Kidney capillary endothelial cell (primary cell): Measurements from ENCODE around the gene NFATC1.
"Not testable (repeated sequence)": the region's sequence is repeated elsewhere in the genome, so short reads cannot be mapped to it uniquely, and the experiment has no call there.

Experiments
- DNase-seq: peaks from one replicate; pipeline ENCODE4 v3.0.0-alpha.2; 2018; ENCODE audit warnings: low spot score

Gene NFATC1

DNA sequence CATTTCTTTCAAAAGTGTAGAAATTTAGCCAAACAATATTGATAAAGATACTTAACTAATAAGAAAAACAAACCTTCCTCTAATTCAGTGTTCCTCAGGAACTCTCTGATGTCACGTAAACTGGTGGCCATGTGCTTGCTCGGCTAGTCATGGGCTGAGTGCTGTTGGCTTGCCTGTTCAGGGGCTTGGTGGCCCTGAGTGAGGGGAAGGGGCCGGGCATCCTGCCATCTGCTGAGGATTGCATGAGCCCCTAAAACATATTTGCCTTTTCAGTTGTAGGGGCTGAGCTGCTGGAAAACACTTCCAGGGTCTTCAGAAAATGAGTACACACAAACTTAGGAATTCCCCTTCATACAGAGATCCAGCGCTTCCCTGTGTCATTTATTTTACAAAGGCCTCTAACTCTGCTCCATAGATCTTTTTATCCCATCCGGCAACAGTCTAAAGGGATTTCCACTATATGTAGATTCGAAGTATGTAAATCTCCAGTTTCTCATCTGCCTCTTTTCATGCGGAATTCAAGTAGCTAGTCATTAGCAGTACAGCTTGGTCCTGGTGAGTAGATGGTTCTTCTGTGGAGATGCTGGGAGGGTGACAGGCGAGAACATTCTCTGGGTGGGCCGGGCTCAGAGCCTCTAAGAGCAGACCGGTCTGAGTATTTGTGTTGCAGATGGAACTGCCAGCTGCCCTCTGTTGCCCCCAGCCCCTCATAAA lies 20.1 kb upstream of the NFATC1 start:
- DNase-seq = no peak

DNA sequence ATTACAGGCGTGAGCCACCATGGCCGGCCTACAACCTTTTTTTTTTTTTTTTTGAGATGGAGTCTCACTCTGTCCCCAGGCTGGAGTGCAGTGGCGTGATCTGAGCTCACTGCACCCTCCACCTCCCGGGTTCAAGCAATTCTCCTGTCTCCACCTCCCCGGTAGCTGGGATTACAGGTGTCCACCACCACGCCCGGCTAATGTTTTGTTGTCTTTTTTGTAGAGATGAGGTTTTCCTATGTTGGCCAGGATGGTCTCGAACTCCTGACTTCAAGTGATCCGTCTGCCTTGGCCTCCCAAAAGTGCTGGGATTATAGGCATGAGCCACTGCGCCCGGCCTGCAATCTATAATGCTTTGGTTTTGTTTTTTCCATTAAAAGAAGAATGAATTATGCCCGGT lies 19.1 kb upstream of the NFATC1 start:
- DNase-seq = not testable (repeated sequence)

DNA sequence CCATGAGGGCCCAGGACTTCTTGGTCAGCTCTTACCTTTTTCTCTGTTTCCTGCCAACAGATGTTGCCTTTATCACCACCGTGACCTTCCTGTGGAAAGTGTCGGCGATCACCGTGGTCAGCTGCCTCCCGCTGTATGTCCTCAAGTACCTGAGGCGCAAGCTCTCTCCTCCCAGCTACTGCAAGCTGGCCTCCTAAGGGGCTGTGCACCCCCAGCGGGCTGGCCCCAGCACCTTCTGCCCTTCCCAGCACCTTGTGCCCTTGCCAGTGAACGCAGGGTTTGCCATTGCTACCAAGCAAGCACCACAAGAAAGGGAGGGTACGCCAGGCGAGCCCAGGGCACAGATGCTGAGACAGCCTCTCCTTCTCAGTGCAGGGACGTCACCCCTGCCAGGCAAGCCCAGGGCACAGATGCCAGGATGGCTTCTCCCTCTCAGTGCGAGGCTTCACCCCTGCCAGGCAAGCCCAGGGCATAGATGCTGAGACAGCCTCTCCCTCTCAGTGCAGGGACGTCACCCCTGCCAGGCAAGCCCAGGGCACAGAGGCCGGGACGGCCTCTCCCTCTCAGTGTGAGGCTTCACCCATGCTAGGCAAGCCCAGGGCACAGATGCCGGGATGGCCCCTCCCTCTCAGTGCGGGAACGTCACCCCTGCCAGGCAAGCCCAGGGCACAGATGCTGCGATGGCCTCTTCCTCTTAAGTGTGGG lies 18.4 kb upstream of the NFATC1 start:
- no peak for DNase-seq

DNA sequence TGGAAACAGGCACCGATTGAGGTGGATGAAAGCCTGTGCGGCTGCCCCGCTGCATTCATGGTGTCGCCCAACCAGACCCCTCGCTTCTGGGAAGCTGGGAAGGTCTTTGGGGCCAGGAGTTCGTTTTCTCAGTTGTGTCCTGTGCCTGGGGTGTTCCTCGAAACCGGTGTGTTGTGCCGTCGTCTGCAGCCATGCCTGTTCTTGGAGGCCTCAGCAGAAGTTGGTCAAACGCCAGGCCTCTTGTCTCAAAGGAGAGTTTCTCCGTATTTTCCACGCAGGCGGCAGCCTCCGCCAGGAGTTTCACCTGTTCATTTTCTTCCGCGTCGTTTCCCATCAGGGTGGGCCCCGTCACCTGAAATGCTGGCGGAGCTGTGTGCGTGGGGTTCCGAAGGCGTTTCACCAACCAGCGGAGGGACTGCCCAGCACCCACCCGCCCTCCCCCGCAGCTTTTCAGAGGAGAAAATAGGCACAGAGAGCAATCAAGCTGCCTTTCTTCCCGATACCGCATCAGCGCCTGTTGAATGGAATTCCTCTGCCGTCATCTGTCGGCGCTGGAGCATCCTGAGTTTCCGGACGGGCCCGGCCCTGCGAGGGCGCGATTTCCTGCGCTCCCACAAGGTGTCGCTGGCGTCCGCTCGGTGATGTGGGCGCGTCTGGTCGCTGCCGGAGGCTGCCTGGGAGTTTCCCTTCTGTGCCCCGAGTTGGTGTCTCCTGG lies 17.0 kb upstream of the NFATC1 start:
- DNase-seq = peak; percentile 85

DNA sequence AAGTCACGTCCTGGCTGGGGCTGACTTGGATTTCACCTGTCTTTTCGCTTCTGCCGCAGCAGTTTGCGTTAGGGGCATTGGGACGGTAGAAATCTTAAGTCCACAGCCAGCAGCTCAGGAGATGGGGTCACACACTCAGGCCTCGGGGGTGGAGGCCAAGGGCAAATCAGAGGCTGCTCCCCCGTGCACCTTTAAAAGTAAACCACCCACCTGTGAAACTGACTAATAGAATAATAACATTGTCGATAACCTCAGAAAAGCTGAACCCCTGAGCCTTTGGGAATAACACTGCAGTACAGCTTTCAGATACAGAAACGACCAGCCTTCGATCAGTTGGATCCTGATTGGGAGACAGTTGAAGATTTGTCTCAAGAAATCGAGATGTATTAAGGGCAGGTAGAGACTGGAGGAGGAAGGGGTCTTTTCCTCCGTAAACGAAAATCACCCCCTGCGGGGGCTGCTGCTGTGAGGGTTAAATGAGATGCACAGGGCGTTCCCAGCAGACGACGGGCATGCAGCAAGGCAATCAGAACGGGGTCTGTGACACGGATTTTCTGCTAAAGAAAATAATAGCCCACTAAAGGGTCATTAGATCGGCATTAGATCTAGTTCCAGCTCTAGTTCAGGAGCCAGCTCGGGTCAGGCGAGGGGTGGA lies 16.4 kb upstream of the NFATC1 start:
- DNase-seq = no peak

DNA sequence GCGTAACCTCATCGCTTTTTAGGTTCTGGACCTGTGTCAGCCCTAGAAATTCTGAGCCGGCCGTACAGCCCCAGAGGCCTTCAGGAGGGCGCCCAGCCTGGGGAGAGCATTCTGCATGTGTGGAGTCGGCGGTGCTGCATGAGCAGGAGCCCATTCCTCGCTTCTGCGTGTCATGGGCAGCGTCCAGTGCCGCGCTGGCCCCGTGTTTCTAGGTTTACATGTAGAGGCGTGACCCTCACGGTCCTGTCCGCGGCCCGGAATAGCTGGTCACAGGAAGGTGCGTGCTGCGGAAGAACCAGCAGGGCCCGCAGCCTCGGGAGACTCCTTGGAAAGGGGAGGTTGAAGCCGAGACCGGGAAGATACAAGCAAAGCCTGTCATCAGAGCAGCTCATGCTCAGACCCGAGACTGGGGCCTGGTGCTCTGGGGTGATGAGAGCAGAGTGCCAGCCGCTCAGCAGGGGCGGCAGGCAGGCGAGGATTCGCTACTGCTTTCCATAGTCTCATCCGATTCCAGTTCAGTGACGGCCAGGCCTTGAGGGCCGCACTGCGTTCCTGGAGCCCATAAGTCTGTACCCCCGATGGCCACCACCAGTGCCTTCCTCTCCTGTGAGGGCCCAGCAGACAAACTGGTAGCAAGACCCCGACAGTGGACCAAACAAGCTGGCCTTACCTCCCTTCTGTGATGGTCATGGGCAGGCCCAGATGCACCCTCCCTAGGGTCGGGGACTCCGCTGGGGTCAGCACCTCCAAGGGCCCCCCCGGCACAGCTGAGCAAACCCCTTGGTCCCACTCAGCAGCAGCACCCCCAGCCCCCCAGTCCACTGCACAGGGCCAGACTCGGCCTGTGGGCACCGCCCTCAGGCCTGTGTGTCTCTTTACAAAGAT lies 15.6 kb upstream of the NFATC1 start:
- no peak for DNase-seq

DNA sequence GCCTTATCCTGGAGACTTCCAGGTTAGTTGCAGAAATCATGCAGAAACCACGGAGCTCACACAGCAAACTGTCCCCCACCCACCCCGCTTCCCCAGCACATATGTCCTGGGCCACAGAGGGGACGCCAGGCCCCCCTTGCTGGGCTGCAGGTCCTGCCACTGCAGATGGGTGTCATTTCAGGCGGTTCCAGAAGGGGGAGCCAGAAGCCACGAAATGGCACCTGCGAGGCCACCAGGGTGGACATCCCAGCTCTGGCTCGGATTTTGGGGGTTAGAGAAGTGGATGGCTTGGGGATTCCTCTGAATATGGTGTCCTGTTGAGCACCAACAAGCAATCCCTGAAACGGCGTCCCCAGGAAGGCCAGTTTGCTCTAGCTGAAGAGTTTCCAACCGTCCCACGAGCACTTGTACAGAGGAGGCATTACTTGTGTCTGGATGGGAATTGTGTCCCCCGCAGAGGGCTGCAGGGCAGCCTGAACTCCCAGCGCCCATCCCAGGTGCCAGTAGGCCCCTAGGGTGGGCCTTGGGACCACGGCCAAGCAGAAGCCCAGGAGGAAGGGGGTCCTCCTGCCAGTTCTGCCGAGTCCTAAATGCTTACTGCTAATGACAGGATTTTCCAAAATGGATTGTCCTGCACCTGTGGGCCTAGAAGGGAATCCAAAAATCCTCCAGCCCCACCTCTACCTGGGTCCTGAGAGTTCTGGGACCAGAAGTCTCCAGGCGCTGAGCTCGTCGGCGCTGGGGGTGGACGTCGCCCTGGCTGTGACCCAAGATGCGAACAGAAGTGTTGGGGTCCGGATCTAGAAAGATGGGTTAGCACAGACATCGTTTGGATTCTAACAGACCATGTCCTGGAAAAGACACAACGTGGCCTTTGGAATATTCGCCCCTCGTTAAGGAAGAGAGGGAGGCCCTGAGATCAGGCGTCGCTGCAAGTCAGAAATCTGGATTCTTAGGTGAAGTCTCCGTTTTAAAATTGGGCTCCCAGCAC lies 14.6 kb upstream of the NFATC1 start:
- DNase-seq = no peak

DNA sequence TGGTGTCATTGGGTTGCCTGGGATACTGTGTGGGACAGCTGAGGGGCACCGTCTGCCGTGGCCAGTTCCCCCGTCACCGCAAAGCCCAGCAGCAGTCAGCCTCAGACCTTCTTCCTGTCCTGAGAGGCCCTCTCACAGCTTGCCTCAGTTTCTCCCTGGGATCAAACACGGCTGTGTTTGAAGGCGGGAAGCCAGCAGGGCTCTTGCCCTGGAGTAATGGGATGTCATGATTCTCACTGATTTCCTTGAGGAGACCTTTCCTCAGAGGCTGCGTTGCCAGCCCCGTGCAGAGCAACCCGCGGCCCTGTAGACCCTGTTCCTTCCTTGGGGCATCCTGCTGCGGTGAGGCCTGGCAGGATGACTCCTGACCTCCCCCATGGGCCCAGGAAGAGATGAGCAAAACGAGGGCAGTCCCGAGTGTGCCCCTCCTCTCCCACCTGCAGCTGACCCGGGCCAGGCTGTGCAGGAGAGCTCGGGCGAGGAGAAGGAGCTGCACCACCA lies 13.9 kb upstream of the NFATC1 start:
- no peak for DNase-seq

DNA sequence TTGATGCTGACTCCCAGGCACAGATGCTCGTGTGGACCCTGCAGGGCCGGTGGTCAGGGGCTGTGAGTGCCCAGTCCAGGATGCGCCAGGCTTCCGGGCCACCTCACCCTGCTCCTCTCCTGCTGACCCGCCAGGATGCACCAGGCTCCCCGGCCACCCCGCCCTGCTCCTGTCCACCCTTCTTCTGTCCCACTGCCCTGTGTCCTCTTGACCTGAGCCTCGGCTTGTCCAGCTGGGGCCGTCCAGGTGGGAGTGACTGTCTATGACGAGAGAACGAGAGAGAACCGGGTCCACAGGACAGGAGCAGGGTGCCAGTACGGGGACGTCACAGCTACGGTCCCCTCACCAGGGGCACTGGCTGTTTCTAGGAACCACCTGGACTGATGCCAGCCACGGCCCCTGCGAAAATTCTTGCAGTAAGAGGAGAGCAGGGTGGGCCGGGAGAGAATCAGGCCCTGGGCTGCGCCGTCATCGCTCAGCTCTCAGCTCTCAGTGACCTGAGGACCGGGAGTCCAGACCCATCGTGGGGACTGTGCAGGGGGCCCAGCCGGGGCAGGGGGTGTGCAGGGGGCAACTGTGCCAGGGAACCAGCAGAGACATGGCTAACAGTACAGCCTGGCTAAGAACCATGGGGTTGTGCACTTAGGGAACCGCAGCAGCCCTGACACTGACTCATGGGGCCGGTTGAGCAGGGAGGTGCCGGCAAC lies 12.9 kb upstream of the NFATC1 start:
- DNase-seq = no peak

DNA sequence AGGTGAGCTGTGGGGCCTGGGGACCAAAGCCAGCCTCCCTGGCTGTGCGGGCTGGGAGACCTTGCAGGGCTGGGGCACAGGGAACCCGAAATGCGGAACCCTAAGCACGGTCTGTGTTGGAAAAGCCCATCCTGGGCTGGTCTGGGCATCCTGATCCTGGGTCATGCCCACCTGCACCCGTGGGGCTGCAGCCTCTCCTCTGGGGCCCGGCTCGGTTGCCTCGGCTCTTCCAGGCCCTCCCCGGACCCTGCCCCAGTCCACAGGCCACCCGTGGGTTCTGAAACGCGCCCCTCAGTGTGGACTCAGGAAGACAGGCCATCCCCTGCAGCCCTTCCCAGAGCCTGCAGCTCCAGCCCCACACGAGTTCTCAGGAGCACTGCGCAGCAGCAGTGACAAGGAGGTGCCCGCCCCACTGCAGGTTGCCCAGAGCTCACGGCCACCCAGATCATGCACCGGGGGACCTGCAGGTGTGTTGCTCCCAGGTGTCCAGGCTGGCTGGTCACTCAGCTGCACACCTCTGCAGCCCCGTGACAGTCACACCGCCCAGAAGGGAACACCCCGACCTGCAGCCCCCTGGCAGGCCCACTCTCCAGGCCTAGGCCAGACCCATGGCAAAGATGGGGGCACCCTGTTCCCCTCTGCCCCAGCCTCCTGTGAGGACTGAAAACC lies 12.2 kb upstream of the NFATC1 start:
- no peak for DNase-seq

DNA sequence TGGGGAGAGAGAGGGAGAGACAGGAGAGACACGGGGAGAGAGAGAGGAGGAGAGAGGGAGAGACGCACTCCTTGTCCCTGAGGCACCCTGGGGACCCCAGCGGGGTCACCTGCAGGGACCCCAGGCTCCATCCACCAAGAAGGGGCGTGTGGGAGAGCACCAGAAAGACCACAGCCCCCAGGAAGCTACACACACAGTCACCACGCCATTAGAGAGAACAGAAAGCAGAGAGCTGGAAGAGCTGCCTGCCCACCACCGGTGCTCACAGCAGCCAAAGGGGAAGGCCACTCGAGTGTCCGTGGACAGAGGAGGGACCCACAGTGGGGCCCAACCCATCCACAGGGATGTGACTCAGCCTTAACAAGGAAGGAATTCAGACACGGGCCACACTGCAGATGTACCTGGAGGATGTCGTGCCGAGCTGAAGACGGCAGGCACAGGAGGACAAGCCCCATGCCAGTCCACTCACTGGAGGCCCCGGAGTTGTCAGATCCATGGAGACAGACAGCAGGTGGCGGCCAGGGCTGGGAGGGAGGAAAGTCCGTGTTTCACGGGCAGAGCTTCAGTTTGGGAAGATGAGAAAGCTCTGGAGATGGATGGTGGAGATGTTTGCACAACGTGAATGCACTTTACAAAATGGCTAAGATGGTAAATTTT lies 11.5 kb upstream of the NFATC1 start:
- no peak for DNase-seq

DNA sequence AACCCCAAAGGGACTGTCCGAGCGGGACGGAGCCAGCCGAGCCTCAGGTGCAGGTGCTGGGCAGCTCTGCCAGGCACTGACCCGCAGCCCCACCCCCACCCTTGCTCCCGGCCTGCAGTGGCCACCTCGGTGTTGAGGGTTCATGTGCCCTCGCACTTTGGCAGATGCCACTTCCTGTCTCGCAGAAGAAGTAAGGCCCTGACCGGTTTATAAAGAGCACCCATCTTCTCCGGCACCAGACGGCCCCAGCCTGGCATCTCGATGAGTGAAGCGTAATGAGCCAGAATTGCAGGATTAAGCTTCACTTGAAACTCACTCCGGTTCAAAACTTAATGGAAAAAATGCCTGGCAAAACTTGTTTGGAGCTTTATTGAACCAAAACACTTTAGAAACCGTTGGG lies 10.9 kb upstream of the NFATC1 start:
- no peak for DNase-seq

DNA sequence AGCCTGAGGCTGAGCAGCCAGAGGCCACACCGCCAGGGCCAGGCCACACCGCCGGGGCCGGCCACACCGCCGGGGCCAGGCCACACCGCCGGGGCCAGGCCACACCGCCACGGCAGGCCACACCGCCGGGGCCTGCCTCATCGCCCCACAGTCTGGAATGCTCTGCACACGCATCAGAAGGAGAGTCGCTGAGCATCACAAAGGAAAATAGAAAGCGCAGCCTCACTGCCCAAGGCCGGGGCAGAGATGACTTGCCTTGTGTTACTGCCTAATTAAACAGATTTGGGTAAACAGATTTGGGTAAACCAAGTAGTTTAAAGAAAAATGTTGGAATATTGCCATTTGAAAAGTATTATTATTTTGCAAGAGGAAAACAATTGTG lies 10.4 kb upstream of the NFATC1 start:
- DNase-seq = no peak

DNA sequence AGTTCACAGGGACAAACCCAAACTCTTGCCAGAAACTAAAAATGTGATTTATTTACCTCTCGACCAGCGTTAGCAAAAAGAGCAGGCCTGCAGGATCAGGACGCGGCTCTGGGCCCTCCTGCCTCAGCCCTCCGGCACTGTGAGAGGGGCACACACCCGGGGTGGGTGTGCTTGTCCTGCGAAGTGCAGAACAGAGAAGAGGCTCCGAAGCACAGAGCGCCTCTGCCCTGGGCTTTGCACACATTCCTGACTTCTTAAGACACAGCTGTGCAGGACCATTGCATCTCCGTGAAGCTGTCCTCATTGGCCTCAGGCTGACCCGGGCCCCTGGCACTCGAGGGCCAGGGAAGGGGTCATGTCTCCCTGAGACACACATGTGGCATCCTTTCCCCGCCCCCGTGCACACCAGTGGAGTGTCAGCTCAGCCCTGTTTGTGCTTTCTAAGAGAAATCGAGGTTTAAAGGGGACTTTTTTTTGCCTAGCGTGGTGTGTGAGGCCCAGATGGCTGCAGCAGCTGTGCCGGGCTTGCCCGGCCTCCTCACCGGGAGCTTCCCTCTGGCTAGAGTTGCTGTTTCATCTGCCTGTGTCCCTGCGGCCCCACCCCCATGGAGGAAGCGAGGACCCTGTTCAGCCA lies 9.9 kb upstream of the NFATC1 start:
- no peak for DNase-seq

DNA sequence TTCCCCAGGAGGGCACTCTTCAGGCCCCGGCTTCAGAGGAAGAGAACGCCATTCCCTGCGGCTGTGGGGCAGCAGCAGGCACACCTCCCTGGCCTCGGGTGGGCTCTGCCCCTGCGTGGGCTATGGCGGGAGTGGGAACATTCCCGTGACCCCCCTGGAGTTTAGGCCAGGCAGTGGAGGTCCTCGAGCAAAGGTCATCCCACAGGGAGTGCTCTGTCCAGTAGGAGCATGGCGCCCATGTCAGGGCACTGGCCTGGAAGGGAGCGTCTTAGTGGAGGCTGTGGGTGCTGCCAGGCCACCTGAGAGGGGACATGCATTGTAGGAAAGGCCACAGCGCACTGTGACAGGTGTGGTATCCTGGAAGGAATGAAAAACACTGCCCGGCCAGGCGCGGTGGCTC lies 9.2 kb upstream of the NFATC1 start:
- no peak for DNase-seq

DNA sequence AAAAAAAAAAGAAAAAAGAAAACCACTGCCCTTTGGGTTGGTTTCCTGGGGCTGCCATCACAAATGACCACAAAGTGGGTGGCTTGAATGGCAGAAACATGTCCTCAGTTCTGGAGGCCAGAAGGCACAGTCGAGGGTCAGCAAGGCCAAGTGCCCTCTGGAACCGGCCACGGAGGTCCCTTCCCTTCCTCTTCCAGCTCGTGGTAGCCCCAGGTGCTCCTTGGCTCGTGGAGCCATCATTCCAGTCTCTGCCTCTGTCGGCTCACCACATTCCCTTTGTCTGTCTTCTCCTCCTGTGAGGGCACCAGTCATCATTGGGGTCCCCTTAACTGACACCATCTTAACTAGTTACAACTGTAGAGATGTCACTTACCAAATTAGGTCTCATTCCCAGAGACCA lies 8.5 kb upstream of the NFATC1 start:
- no peak for DNase-seq

DNA sequence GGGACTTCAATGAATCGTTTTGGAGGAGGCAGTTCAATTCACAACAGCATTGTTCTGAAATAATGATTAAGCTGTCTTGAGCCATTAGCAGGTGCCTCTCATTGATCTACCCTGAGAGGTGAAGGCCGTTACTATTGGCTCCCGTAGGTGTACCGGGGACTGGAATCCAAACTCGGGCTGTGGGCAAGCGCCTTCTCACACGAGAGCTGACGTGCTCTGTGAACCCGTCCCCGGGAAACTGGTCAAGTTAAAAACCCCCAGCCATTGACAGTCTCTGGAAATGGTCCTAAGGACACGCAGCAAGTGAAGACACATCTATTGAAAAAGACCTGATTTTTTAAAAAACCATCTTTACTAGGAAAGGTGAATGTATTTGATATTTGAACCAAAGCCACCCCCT lies 8.1 kb upstream of the NFATC1 start:
- DNase-seq = no peak

DNA sequence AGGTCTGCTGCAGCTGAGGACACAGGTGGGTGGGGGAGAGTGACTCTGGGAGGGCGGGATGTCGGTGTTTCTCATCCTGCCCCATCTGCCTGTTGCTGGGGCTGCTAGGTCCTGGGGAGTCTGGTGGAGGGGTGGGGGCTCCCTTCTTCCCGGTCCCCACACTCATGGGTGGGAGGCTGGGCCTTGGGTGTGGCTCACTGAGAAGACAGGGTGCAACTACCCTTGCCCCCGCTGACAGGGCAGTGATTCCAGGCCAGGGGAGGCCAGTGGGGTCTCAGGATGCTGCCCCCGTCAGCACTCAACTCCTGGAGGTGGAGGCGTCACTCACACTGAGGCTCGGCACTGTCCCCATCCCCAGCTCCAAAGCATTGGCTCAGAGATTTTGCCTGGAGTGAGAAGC lies 7.7 kb upstream of the NFATC1 start:
- DNase-seq = no peak
